Astrocyte of the spinal cord (primary cell): ENCODE data around the gene PDGFB.

Source experiments
- DNase-seq: peaks from one replicate; pipeline ENCODE4 v3.0.0; 2011; ENCODE audit warnings: low read depth, low spot score
- H3K4me3 ChIP-seq: 2 replicates; pipeline ENCODE4 v1.5.1; 2011; ENCODE audit warnings: low read depth, mild to moderate bottlenecking, low read length, moderate library complexity
- CTCF ChIP-seq: IDR thresholded peaks from 2 replicates; pipeline ENCODE4 v1.5.1; 2012; ENCODE audit warnings: low read depth, mild to moderate bottlenecking, low read length, inconsistent platforms
- in situ Hi-C: cut with HindIII; loops from 2 replicates; pipeline ENCODE4 v1.10.0; 2017; ENCODE audit warnings: low sequenced_read_pairs

Gene PDGFB

GRCh38 chr22:39240831-39241793 is 3.7 kb downstream of the PDGFB start:
- no peak for TF ChIP-seq CTCF
- in situ Hi-C loops = no loop called here
- no peak overlapping the region for H3K4me3 ChIP-seq
- DNase-seq = no peak

GRCh38 chr22:39239561-39240423 is 5.0 kb downstream of the PDGFB start:
- no peak for TF ChIP-seq CTCF
- DNase-seq = no peak
- no peak overlapping the region for H3K4me3 ChIP-seq
- in situ Hi-C loops = no loop called here

- no peak overlapping the region for H3K4me3 ChIP-seq
- no peak for TF ChIP-seq CTCF
- in situ Hi-C loops = no loop called here
- DNase-seq = no peak
Measured at GRCh38 chr22:39238966-39239505, 5.7 kb downstream of the PDGFB start.

- in situ Hi-C loops = no loop called here
- no peak for TF ChIP-seq CTCF
- no peak overlapping the region for H3K4me3 ChIP-seq
- no peak for DNase-seq
Measured at GRCh38 chr22:39238561-39238960, 6.2 kb downstream of the PDGFB start.

GRCh38 chr22:39238101-39238466 is 6.7 kb downstream of the PDGFB start:
- H3K4me3 ChIP-seq = no peak overlapping the region
- DNase-seq = no peak
- TF ChIP-seq CTCF = no peak
- in situ Hi-C loops = no loop called here

- H3K4me3 ChIP-seq = no peak overlapping the region
- no peak for TF ChIP-seq CTCF
- DNase-seq = no peak
- in situ Hi-C loops = no loop called here
Measured at GRCh38 chr22:39237318-39238100, 7.3 kb downstream of the PDGFB start.
